ENCODE results near the gene ZC3H10. TPM values are rescaled to one million over a fixed set of nuclear protein-coding genes. Genes with fewer than 3 reads are reported as not detected.

ZC3H10 gene
- total and polyA plus RNA-seq, 2 of the 13 experiments (the other 11 are each of a cell fraction or from before 2014, with no cell fraction given), result 0.70 to 2.3 TPM

DNA sequence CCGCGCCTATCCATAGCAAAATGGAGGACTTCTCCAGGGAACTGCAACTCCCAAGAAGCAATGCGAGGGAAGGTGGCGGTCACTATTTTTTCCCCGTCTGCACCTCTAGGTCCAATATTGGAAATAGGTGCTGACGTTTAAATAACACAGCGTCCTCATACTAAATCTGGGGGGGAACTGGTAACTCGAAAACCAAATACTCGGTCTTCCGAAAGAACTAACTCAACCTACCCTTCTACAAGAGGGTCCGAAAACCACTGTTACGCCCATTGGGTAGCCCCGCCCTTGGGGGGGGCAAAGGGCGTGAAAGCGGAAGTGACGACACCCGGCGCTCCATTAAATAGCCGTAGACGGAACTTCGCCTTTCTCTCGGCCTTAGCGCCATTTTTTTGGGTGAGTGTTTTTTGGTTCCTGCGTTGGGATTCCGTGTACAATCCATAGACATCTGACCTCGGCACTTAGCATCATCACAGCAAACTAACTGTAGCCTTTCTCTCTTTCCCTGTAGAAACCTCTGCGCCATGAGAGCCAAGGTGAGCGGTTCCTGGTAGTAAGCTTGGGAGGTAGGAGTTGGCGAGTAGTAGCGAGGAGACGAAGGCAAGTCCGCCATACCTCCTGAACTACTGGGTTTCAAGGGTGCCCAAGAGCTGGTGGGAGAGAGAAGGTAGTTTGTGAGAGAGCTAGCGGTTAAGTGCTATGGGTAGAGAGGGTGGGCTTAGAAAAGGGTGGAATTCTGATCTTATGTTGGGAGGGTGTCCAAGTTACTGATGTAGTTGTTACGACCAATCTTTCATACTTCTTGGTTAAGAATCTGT is 1.6 kb upstream of the ZC3H10 start, which contains the start of gene RPL41 (continued):
- TF ChIP-seq SOX6 (IDR thresholded peaks at IDR 0.05) (no peak), SOX6 (CRISPR knock-in tag; IDR thresholded peaks at IDR 0.05) (peak; percentile 63), ZNF816 (CRISPR knock-in tag; IDR thresholded peaks at IDR 0.05; ENCODE audit: borderline replicate concordance) (no peak), CREB1 (IDR thresholded peaks at IDR 0.05) (peak; percentile 93), CREB1 (CRISPR knock-in tag; IDR thresholded peaks at IDR 0.05) (peak; percentile 99), ZNF33A (CRISPR knock-in tag; IDR thresholded peaks at IDR 0.05; ENCODE audit: borderline replicate concordance) (no peak), ZNF891 (CRISPR knock-in tag; IDR thresholded peaks at IDR 0.05) (0 out of 2 replicates have a peak, but pooled peaks have one; percentile 66), KLF11 (CRISPR knock-in tag; IDR thresholded peaks at IDR 0.05) (0 out of 2 replicates have a peak, but pooled peaks have one; percentile 68), SMAD1 (CRISPR knock-in tag; IDR thresholded peaks at IDR 0.05; ENCODE audit: borderline replicate concordance, low read depth) (peak; percentile 73; the same call in 1 of the 2 replicates), SNRNP70 (IDR thresholded peaks at IDR 0.05; ENCODE audit: low read depth, low read length) (no peak), YEATS2 (CRISPR knock-in tag; IDR thresholded peaks at IDR 0.05; ENCODE audit: borderline replicate concordance) (peak; percentile 99), ZFP36L1 (CRISPR knock-in tag; IDR thresholded peaks at IDR 0.05) (peak; percentile 82; the same call in 1 of the 2 replicates), GZF1 (CRISPR knock-in tag; IDR thresholded peaks at IDR 0.05) (no peak), ZNF101 (CRISPR knock-in tag; IDR thresholded peaks at IDR 0.05; ENCODE audit: borderline replicate concordance, low read depth) (0 out of 2 replicates have a peak, but pooled peaks have one; percentile 63), ZNF264 (CRISPR knock-in tag; IDR thresholded peaks at IDR 0.05) (0 out of 2 replicates have a peak, but pooled peaks have one; percentile 16), ZNF451 (CRISPR knock-in tag; IDR thresholded peaks at IDR 0.05) (0 out of 2 replicates have a peak, but pooled peaks have one; percentile 15), ZNF724P (CRISPR knock-in tag; IDR thresholded peaks at IDR 0.05; ENCODE audit: borderline replicate concordance) (no peak), ZNF180 (CRISPR knock-in tag; IDR thresholded peaks at IDR 0.05; ENCODE audit: borderline replicate concordance, low read depth) (no peak)
- TF ChIP-seq, protein P1, sequence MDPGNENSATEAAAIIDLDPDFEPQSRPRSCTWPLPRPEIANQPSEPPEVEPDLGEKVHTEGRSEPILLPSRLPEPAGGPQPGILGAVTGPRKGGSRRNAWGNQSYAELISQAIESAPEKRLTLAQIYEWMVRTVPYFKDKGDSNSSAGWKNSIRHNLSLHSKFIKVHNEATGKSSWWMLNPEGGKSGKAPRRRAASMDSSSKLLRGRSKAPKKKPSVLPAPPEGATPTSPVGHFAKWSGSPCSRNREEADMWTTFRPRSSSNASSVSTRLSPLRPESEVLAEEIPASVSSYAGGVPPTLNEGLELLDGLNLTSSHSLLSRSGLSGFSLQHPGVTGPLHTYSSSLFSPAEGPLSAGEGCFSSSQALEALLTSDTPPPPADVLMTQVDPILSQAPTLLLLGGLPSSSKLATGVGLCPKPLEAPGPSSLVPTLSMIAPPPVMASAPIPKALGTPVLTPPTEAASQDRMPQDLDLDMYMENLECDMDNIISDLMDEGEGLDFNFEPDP (CRISPR knock-in tag; conservative IDR thresholded peaks at IDR 0.05), result no peak
- TF ChIP-seq, protein P2, sequence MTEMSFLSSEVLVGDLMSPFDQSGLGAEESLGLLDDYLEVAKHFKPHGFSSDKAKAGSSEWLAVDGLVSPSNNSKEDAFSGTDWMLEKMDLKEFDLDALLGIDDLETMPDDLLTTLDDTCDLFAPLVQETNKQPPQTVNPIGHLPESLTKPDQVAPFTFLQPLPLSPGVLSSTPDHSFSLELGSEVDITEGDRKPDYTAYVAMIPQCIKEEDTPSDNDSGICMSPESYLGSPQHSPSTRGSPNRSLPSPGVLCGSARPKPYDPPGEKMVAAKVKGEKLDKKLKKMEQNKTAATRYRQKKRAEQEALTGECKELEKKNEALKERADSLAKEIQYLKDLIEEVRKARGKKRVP (CRISPR knock-in tag; IDR thresholded peaks at IDR 0.05), result no peak
- TF ChIP-seq, protein P3, sequence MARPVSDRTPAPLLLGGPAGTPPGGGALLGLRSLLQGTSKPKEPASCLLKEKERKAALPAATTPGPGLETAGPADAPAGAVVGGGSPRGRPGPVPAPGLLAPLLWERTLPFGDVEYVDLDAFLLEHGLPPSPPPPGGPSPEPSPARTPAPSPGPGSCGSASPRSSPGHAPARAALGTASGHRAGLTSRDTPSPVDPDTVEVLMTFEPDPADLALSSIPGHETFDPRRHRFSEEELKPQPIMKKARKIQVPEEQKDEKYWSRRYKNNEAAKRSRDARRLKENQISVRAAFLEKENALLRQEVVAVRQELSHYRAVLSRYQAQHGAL (CRISPR knock-in tag; IDR thresholded peaks at IDR 0.05; ENCODE audit: not compliant biosample characterization), result peak; percentile 19
- TF ChIP-seq, protein P4, sequence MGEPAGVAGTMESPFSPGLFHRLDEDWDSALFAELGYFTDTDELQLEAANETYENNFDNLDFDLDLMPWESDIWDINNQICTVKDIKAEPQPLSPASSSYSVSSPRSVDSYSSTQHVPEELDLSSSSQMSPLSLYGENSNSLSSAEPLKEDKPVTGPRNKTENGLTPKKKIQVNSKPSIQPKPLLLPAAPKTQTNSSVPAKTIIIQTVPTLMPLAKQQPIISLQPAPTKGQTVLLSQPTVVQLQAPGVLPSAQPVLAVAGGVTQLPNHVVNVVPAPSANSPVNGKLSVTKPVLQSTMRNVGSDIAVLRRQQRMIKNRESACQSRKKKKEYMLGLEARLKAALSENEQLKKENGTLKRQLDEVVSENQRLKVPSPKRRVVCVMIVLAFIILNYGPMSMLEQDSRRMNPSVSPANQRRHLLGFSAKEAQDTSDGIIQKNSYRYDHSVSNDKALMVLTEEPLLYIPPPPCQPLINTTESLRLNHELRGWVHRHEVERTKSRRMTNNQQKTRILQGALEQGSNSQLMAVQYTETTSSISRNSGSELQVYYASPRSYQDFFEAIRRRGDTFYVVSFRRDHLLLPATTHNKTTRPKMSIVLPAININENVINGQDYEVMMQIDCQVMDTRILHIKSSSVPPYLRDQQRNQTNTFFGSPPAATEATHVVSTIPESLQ (CRISPR knock-in tag; conservative IDR thresholded peaks at IDR 0.05), result peak; percentile 90; the same call in 1 of the 2 replicates

Data from HepG2 (cell line).